Stimulated activated CD8-positive, alpha-beta memory T cell treated with anti-CD3 and anti-CD28 coated beads, Interleukin-15, amount 100 ng/mL, for 4 hours (primary cell): ENCODE data around the gene TNFAIP3.
"Not testable (repeated sequence)": the region's sequence is repeated elsewhere in the genome, so short reads cannot be mapped to it uniquely, and the experiment has no call there.

Experiments
- DNase-seq, 2 donors: peaks; one replicate each; pipeline ENCODE4 v3.0.0-alpha.2; 2020; ENCODE audit warnings: low read depth in 2 of 2

TNFAIP3 gene

GRCh38 chr6:137866914-137867684 is at the start of gene TNFAIP3:
Gene TNFAIP3, plus strand, starts transcription at chr6:137867259. Its CDS starts 3,969 bp downstream, at chr6:137871228.
- peak; percentile 89 to 92 for DNase-seq

- DNase-seq = no peak
Measured at GRCh38 chr6:137818440-137818839, 48.6 kb upstream of the TNFAIP3 start.

GRCh38 chr6:137819740-137820139 is 47.3 kb upstream of the TNFAIP3 start:
- DNase-seq = no peak

GRCh38 chr6:137820425-137820824 is 46.6 kb upstream of the TNFAIP3 start:
- no peak for DNase-seq

- no peak for DNase-seq
Measured at GRCh38 chr6:137820952-137821351, 46.1 kb upstream of the TNFAIP3 start.

- DNase-seq = no peak
Measured at GRCh38 chr6:137821491-137821890, 45.6 kb upstream of the TNFAIP3 start.

GRCh38 chr6:137823826-137824555 is 43.1 kb upstream of the TNFAIP3 start:
- DNase-seq = peak; percentile 42 to 64

- DNase-seq = no peak
Measured at GRCh38 chr6:137824556-137824879, 42.5 kb upstream of the TNFAIP3 start.

- no peak for DNase-seq
Measured at GRCh38 chr6:137824896-137825295, 42.2 kb upstream of the TNFAIP3 start.

GRCh38 chr6:137827411-137827940 is 39.6 kb upstream of the TNFAIP3 start:
- no peak for DNase-seq

GRCh38 chr6:137827977-137828810 is 38.9 kb upstream of the TNFAIP3 start:
- DNase-seq = no peak

GRCh38 chr6:137829641-137830083 is 37.4 kb upstream of the TNFAIP3 start:
- DNase-seq = no peak

- DNase-seq = no peak
Measured at GRCh38 chr6:137830511-137830911, 36.5 kb upstream of the TNFAIP3 start.

GRCh38 chr6:137832110-137832509 is 34.9 kb upstream of the TNFAIP3 start:
- DNase-seq = no peak

- no peak for DNase-seq
Measured at GRCh38 chr6:137834508-137834907, 32.6 kb upstream of the TNFAIP3 start.

- DNase-seq = no peak
Measured at GRCh38 chr6:137836788-137837187, 30.3 kb upstream of the TNFAIP3 start.

GRCh38 chr6:137838090-137838489 is 29.0 kb upstream of the TNFAIP3 start:
- DNase-seq = not testable (repeated sequence)

- DNase-seq = not testable (repeated sequence)
Measured at GRCh38 chr6:137838597-137838996, 28.5 kb upstream of the TNFAIP3 start.

- no peak for DNase-seq
Measured at GRCh38 chr6:137839076-137839475, 28.0 kb upstream of the TNFAIP3 start.

- no peak for DNase-seq
Measured at GRCh38 chr6:137840252-137840651, 26.8 kb upstream of the TNFAIP3 start.

- no peak for DNase-seq
Measured at GRCh38 chr6:137843211-137843610, 23.8 kb upstream of the TNFAIP3 start.

GRCh38 chr6:137844327-137844726 is 22.7 kb upstream of the TNFAIP3 start:
- DNase-seq = not testable (repeated sequence)
